OCI-LY3 (cell line): ENCODE data around the gene MYLK.

Source experiments
- H2AFZ ChIP-seq: fragments of 200-600, 300-600 bp; shearing (Covaris generic); 2 replicates; pipeline ENCODE4 v1.6.0; 2014; ENCODE audit warnings: antibody characterized with exemption, low read depth, low read length
- H3K27ac ChIP-seq: fragments of 200-600, 300-600 bp; sonication (generic); 2 replicates; pipeline ENCODE4 v1.5.1; 2014; ENCODE audit warnings: mild to moderate bottlenecking, low read length, moderate library complexity, mixed read lengths
- H3K27me3 ChIP-seq: fragments of 200-600, 300-600 bp; sonication (generic); 2 replicates; pipeline ENCODE4 v1.6.1; 2014; ENCODE audit warnings: low read depth, low read length, mixed read lengths
- H3K36me3 ChIP-seq: fragments of 200-600, 300-600 bp; sonication (generic); replicated peaks from 2 replicates; pipeline ENCODE3; 2014; ENCODE audit warnings: low read depth, low read length, mixed read lengths
- H3K4me1 ChIP-seq: fragments of 300-600, 200-600 bp; sonication (generic); 2 replicates; pipeline ENCODE4 v1.6.1; 2014; ENCODE audit warnings: low read length, mixed read lengths
- H3K4me2 ChIP-seq: fragments of 200-600, 300-600 bp; sonication (generic); 2 replicates; pipeline ENCODE4 v1.6.1; 2014; ENCODE audit warnings: low read length, mixed read lengths
- H3K4me3 ChIP-seq: fragments of 300-600, 200-600 bp; sonication (generic); 2 replicates; pipeline ENCODE4 v1.5.1; 2014; ENCODE audit warnings: antibody characterized with exemption, mild to moderate bottlenecking, low read length, moderate library complexity
- H3K79me2 ChIP-seq: fragments of 300-600, 200-600 bp; shearing (Covaris generic); 2 replicates; pipeline ENCODE4 v1.6.1; 2014; ENCODE audit warnings: mild to moderate bottlenecking, low read length, mixed read lengths
- H3K9ac ChIP-seq: fragments of 300-600, 200-600 bp; shearing (Covaris generic); 2 replicates; pipeline ENCODE4 v1.6.0; 2014; ENCODE audit warnings: mild to moderate bottlenecking, low read length, moderate library complexity
- H3K9me3 ChIP-seq: fragments of 200-600, 300-600 bp; shearing (Covaris generic); 2 replicates; pipeline ENCODE4 v1.6.1; 2014; ENCODE audit warnings: low read length, mixed read lengths; ENCODE audit not compliant: insufficient read depth
- H4K20me1 ChIP-seq: fragments of 200-600, 300-600 bp; sonication (generic); 2 replicates; pipeline ENCODE4 v1.6.1; 2016; ENCODE audit warnings: low read length, mixed read lengths; ENCODE audit not compliant: insufficient read depth
- CTCF ChIP-seq: fragments of 200-600, 300-600 bp; sonication (generic); IDR thresholded peaks from 2 replicates; pipeline ENCODE4 v1.5.1; 2014; ENCODE audit warnings: antibody characterized with exemption, low read length, low read depth
- EZH2phosphoT487 ChIP-seq: fragments of 200-600 bp; shearing (Covaris generic); IDR thresholded peaks from 2 replicates; pipeline ENCODE4 v1.6.1; 2018; ENCODE audit warnings: antibody characterized with exemption, mixed run types, low read depth

The MYLK gene

GRCh38 chr3:123571264-123571972 is 312.7 kb downstream of the MYLK start:
- Histone ChIP-seq H2AFZ (no peak overlapping the region), H4K20me1 (peaks cover 11% of the 10 kb centered on the region; the same call in 1 of the 2 replicates), H3K79me2 (no peaks in the 10 kb centered on the region), H3K27ac (no peak overlapping the region), H3K4me1 (peaks cover 19% of the 10 kb centered on the region), H3K36me3 (peaks cover 9% of the 10 kb centered on the region), H3K9ac (no peak overlapping the region), H3K4me3 (no peak overlapping the region), H3K9me3 (no peaks in the 10 kb centered on the region), H3K4me2 (no peak overlapping the region), H3K27me3 (no peaks in the 10 kb centered on the region)
- TF ChIP-seq EZH2phosphoT487 (no peak), CTCF (no peak)

GRCh38 chr3:123568875-123569274 is 315.3 kb downstream of the MYLK start:
- H2AFZ ChIP-seq = no peak overlapping the region
- H3K9me3 ChIP-seq = no peaks in the 10 kb centered on the region
- H3K4me1 ChIP-seq = peaks cover 16% of the 10 kb centered on the region
- H3K4me2 ChIP-seq = no peak overlapping the region
- no peak overlapping the region for H3K27ac ChIP-seq
- no peaks in the 10 kb centered on the region for H3K79me2 ChIP-seq
- peaks cover 11% of the 10 kb centered on the region; the same call in 1 of the 2 replicates for H4K20me1 ChIP-seq
- TF ChIP-seq CTCF = no peak
- TF ChIP-seq EZH2phosphoT487 = no peak
- no peaks in the 10 kb centered on the region for H3K27me3 ChIP-seq
- peaks cover 5% of the 10 kb centered on the region for H3K36me3 ChIP-seq
- no peak overlapping the region for H3K4me3 ChIP-seq
- H3K9ac ChIP-seq = no peak overlapping the region

DNA sequence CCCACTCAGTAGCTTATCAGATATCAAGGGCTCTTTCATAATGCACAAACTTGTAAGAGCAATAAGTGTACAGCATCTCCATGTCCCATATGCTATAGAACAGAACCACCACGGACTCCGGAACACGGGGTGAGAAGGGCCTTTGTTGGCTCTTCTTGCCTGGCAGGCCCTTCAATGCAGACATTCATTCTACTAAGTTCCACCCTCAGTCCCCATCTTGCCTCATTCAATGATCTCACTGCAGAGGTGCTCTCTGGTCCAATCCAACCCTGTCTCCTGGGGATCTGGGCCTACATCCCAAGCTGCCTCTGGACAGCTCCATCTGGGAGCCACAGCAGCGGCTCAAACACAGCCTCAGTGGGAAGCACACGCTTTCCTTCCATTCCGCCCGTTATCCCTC is 316.1 kb downstream of the MYLK start:
- peaks cover 6% of the 10 kb centered on the region; the same call in 1 of the 2 replicates for H4K20me1 ChIP-seq
- TF ChIP-seq EZH2phosphoT487 = no peak
- no peak for TF ChIP-seq CTCF
- no peak overlapping the region for H3K27ac ChIP-seq
- peaks cover 10% of the 10 kb centered on the region for H3K4me1 ChIP-seq
- H3K9me3 ChIP-seq = no peaks in the 10 kb centered on the region
- peaks cover 5% of the 10 kb centered on the region for H3K36me3 ChIP-seq
- H3K79me2 ChIP-seq = no peaks in the 10 kb centered on the region
- H2AFZ ChIP-seq = no peak overlapping the region
- no peak overlapping the region for H3K4me2 ChIP-seq
- no peak overlapping the region for H3K4me3 ChIP-seq
- no peak overlapping the region for H3K9ac ChIP-seq
- H3K27me3 ChIP-seq = no peaks in the 10 kb centered on the region

DNA sequence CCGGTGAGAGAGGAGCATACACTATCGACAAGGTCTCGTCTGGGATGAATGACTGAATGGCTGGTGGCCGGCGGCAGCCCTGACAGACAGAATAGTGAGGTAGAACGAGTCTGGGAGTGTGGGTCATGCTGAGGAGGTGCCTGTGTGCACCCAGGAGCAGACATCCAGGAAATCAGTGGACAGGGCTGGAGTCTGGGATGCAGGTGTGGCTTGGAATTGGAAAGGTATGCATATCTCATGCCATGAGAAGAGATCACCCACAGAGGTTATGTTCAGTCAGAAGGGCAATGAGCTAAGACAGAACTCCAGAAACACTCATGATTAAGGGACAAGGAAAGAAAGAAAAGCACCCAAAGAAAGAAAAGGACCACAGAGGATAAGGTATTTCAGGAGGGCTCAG is 320.1 kb downstream of the MYLK start:
- Histone ChIP-seq H3K9ac (no peak overlapping the region), H3K4me2 (no peak overlapping the region), H3K4me1 (peaks cover 8% of the 10 kb centered on the region), H4K20me1 (no peaks in the 10 kb centered on the region), H3K9me3 (no peaks in the 10 kb centered on the region), H3K36me3 (no peaks in the 10 kb centered on the region), H3K27me3 (no peaks in the 10 kb centered on the region), H2AFZ (no peak overlapping the region), H3K4me3 (no peak overlapping the region), H3K27ac (no peak overlapping the region), H3K79me2 (no peaks in the 10 kb centered on the region)
- TF ChIP-seq EZH2phosphoT487 (no peak), CTCF (no peak)
